GM21526 (cell line): Measurements from ENCODE around the gene GCHFR.

Source experiments
- ATAC-seq: cut with Tn5 transposase; IDR thresholded peaks from one replicate; pipeline ENCODE4 v1.9.1; 2021; ENCODE audit warnings: moderate library complexity; ENCODE audit not compliant: unreplicated experiment, low FRiP score

The GCHFR gene

DNA sequence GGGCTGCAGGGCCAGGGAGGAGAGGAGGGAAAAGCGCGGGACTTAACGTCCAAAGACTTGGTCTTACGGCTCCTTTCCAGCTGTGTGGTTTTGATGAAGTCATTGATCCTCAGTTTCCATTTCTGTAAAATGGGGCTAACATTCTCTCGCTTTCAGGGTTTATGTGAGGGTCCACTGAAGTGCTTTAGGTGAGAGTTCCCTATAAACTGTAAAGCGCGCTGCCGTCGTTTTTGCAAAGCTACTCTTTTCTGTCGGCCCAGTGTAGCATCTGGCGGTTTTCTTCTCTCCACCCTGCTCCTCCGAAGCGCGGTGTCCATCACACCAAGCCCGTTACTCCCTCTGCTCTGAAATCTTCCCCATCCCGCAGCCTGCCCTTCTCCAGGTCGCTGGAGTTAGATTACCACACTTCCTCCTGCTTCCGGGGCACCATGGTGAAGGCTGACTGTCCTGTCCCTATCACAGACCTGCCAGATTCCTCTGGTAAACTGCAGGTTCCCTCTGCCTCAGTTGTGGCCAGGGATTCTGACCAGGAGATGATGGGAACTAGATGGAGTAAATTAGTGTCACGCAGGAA is 44.1 kb downstream of the GCHFR start:
- no peak for ATAC-seq

DNA sequence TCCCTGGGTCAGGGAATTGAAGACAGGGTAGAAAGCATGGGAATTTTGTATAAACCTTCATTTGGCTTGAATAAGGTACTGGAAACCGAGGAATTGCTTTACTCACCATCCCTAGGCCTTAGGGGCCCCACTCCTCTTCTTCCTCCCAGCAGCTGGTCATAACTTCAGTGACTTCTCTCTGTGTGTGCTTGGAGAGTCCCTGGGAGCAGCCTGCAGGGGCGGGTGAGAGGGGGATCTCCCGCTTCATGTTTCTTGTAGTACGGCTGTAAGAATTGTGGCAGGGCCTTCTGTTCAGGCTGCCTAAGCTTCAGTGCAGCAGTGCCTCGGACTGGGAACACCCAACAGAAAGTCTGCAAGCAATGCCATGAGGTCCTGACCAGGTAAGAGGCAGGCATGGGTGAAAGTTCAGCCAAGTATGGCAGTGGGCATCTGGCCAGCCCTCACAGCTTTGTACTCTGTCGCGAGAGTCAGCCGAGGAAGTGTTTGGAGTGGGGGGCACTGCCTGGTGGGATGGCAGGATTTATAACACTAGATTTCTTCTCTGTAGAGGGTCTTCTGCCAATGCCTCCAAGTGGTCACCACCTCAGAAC is 45.1 kb downstream of the GCHFR start:
- no peak for ATAC-seq

DNA sequence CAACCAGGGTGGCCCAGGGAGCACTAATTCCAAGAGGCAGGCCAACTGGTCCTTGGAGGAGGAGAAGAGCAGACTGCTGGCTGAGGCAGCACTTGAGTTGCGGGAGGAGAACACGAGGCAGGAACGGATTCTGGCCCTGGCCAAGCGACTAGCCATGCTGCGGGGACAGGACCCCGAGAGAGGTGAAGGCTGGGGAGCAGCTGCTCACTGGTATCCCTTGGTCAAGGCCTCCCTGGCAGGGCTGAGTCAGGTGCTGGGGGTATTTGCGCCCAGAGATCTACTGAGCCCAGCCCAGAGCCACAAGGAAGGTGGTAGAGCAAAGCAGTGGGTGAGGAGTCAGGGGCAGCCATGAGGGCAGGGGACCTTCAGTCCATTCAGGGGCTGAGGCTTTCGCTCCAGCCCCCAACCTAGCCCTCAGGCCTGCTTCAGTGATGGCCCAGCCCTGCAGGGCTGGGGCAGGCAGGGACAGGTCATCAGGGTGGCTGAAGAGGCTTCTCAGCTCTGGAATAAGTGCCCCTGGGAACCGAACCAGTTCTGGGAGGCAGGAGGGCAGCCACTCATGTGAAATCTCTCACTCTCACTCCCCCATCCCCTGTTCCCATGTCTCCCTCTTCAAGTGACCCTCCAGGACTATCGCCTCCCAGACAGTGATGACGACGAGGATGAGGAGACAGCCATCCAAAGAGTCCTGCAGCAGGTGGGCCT is 49.0 kb downstream of the GCHFR start:
- no peak for ATAC-seq

DNA sequence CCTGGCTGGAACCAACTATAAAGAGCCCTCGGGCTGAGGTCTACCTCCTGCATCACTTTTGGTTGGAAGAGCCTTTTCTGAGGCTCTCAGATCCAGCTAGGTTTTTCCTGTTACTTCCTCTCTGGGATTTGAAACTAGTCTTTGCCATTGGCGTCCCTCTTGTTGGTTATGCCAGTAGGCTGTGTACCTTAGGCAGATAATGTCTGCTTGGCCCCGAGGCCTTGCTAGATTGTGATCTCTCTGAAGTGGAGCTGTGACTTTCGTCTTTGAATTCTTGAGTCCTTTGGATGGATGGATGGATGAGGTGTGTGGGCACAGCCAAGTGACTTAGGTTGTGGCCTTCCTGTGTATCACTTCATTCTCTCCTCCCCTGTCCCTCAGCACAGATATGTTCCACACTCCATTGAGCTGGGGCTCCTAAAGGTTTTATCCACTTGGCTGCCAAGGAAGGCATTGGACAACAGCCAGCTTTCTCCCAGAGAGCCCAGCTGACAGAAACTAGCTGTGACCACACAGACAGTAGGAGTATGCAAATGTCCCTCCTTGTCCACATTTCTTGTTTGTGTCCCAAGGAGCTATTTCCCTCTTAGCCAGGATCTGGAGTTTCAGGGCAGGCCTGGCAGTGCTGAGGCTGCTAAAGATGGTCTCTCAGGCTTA is 51.3 kb downstream of the GCHFR start:
- no peak for ATAC-seq
